HG02588 (cell line): ENCODE measurements around the gene HIRA.

ENCODE experiments used
- ATAC-seq: cut with Tn5 transposase; IDR thresholded peaks from one replicate; pipeline ENCODE4 v1.9.1; 2021; ENCODE audit warnings: mild to moderate bottlenecking, moderate library complexity; ENCODE audit not compliant: unreplicated experiment

The HIRA gene

GRCh38 chr22:19290400-19291217 is 140.9 kb downstream of the HIRA start:
- no peak for ATAC-seq

DNA sequence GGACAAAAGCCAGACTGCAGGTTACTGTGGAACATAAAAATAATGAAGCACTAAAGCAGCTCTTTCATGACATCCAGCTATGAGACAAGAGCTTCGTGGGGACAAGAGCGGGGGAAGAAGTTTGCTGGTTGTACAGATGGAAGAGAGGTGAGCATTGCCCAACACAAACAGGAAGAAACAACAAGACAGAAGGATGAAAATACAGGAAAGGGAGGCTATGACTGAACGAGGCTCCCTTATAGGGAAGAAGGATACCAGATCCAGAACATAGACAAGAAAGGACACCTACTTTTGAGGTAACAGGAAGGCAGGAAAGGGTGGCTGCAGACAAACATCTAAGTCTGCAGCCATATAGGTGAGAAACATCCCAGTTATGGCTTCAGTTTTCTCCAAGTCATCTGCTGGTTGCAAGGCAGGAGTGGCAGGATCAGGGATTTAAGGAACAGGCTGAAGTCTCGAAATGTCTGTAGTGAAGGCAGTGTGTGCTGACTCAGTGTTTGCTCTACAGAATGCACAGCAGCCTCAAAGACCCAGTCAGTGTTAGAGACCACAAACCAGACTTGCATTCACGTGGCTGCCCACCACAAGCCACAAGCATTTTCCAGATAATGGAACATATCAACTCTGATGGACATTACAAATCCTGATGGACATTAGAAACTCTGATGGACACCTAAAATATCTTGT is 141.9 kb downstream of the HIRA start:
- ATAC-seq: no peak

DNA sequence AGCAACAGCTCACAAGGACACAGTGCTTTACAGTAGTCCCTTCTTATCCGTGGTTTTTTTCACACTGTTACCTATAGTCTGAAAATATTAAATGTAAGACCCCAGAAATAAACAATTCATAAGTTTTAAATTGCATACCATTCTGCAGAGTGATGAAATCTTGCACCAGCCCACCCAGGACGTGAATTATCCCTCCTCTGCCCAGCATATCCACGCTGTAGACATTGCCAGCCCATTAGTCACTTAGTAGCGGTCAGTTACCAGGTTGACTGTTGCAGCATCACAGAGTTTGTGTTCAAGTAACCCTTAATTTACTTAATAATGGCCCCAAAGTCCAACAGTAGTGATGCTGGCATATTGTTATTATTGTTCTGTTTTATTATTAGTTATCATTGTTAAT is 143.6 kb downstream of the HIRA start:
- no peak for ATAC-seq

GRCh38 chr22:19287076-19287707 is 144.3 kb downstream of the HIRA start:
- ATAC-seq: no peak

DNA sequence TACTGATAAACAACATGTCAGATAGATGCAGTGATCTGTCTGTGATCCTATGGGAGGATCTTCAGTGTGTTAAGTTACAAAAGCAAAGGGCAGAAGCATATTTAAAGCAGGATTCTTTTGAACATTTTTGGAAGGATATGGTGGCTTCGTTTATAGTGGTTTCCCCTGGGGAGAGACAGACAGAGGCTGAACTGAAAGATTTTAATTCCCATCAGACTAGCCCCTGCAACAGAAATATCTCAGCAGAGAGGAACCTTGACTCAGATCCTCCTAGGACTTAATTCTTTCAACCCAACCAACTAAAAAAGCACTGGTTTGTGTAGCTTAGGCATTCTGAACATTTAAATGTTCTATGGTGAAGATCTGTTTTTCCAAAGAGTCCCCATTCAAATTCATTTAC is 145.7 kb downstream of the HIRA start:
- ATAC-seq: no peak
